Type B pancreatic cell (in vitro differentiated cells): ENCODE data around the gene IPO7. TPM values are rescaled to one million over a fixed set of nuclear protein-coding genes. Genes with fewer than 3 reads are reported as not detected.
A peak's percentile ranks its signal among the peaks of the same experiment; 100 is the strongest.

Source experiments
- DNase-seq: peaks from one replicate; pipeline ENCODE4 v3.0.0; 2021; ENCODE audit warnings: mixed read lengths; ENCODE audit not compliant: unreplicated experiment; ENCODE audit errors: extremely low spot score
- H3K27ac Mint-ChIP-seq: 2 replicates; pipeline ENCODE4 v1.8.0; 2021; ENCODE audit warnings: mild to moderate bottlenecking, mixed read lengths
- H3K27me3 Mint-ChIP-seq: 2 replicates; pipeline ENCODE4 v1.8.0; 2021; ENCODE audit warnings: mixed read lengths
- H3K36me3 Mint-ChIP-seq: 2 replicates; pipeline ENCODE4 v1.8.0; 2021; ENCODE audit warnings: mixed read lengths
- H3K4me1 Mint-ChIP-seq: one replicate; pipeline ENCODE4 v1.8.0; 2021; ENCODE audit warnings: mixed read lengths; ENCODE audit not compliant: unreplicated experiment
- H3K4me3 Mint-ChIP-seq: 2 replicates; pipeline ENCODE4 v1.8.0; 2021; ENCODE audit warnings: mild to moderate bottlenecking, mixed read lengths
- H3K9me3 Mint-ChIP-seq: 2 replicates; pipeline ENCODE4 v1.8.0; 2021; ENCODE audit warnings: mixed read lengths
- CTCF ChIP-seq: fragments of 200-600 bp; sonication (generic); conservative IDR thresholded peaks from 2 replicates; pipeline ENCODE4 v1.5.0; 2021; ENCODE audit warnings: antibody characterized with exemption, mild to moderate bottlenecking
- total RNA-seq: library from RNA; stranded (reverse); gene quantifications from 2 replicates; pipeline ENCODE4 v1.2.1, GENCODE V29; 2021; ENCODE audit warnings: low replicate concordance

Gene IPO7
- total RNA-seq, 1 donor from 2014 or later = 159 TPM

DNA sequence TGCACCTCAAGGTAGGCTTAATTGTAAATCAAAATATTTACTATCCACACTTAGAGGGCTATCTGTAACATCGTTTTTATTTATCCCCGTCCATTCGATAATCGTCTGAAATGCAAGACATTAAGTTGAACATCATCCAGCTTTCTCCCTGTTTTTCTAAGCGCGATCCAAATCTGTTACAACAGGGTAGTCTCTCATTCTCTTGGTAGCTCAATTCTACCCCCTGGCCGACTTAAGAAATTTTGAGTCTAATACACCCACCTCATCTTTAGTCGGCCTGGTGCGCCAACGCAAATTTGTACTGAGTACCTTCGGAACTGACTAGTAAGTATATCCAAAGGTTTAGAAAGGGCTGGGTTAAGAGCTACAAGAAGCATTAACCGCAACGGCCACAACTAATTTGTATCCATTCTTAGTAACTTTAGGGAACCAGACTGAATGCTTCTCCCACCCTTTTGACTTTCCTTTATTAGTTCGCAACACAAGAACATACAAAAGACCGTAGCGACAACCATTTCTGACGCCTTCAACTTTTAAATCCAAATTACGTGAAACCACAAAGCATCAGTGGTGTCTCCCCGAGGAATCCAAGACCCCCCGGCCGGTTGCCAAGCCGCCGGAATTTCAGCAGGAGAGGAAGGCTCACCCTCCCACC is 75.3 kb downstream of the IPO7 start:
- no peak for DNase-seq
- Mint-ChIP-seq H3K4me1 (peaks cover 21% of the 10 kb centered on the region), H3K9me3 (peaks cover 5% of the 10 kb centered on the region), H3K27me3 (no peaks in the 10 kb centered on the region), H3K36me3 (peaks cover 26% of the 10 kb centered on the region), H3K4me3 (peak overlapping the region; percentile 98), H3K27ac (peak overlapping the region; percentile 99)
- no peak for TF ChIP-seq CTCF

GRCh38 chr11:9460322-9461062 is 76.0 kb downstream of the IPO7 start, which contains the start of gene ZNF143:
TSS of gene ZNF143 (plus strand) at chr11:9461012. CDS start at chr11:9471309, 10,297 bp downstream.
- Mint-ChIP-seq H3K4me1 (peaks cover 21% of the 10 kb centered on the region), H3K9me3 (peaks cover 5% of the 10 kb centered on the region), H3K27ac (peak within 1 kb of the TSS; percentile 99), H3K4me3 (peak within 1 kb of the TSS; percentile 98), H3K36me3 (peaks cover 26% of the 10 kb centered on the region), H3K27me3 (no peaks in the 10 kb centered on the region)
- peak; percentile 99 for DNase-seq
- TF ChIP-seq CTCF = no peak

DNA sequence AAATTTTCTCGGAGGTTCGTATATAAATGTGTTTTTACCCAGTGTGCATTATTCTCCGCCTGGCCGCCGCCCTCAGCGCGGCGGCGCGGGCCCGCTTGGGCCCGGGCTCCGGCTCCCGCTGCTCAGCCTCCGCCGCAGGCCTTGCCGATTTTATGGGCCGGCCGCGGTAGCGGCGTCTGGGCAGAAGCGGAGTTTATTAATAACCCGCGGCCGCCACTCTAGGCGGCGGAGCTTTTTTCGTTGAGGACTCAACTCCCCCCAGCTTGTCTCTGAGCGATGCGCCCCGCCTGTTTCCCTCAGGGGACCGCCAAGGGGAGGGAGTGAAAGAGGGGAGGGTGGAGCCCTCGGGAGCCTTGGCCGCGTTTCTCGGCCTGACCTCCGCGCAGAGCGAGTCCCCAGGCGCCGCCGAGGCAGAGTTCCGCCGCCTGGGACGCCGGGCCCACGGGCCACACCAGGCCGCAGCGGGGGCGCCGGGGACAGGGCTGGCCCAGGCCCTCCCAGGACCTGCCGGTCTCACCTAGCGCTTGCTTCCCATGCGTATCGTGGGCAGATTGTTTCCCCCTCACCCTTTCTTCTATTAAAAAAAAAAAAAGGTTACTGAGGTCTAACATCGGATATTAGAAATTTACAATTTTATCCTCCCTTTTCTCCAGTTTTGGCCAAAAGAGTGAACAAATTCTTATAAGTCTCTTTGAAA is 76.8 kb downstream of the IPO7 start:
- Mint-ChIP-seq H3K4me1 (peaks cover 21% of the 10 kb centered on the region), H3K36me3 (peaks cover 21% of the 10 kb centered on the region), H3K4me3 (peak overlapping the region; percentile 98), H3K27ac (peak overlapping the region; percentile 99), H3K9me3 (peaks cover 5% of the 10 kb centered on the region), H3K27me3 (no peaks in the 10 kb centered on the region)
- TF ChIP-seq CTCF = peak; percentile 20
- DNase-seq = peak; percentile 85

DNA sequence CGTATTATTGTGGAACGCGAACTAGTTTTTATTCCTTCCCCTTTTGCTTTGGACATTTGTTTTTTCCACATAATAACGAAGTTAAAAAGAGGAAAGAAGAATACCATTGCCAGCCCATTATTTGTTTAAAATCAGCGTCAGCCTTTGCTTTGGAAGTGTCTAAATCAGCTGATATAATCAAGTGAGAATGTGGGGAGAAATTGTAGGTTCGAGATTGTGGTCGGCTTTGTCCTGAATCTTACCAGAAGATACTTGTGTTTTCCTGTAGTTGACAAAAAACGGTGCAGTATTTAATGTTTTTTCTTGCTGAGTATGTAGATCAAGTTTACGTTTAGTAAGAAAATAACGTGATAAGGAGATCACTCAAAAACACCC is 77.3 kb downstream of the IPO7 start:
- peaks cover 5% of the 10 kb centered on the region for H3K9me3 Mint-ChIP-seq
- no peak for DNase-seq
- peak overlapping the region; percentile 99 for H3K27ac Mint-ChIP-seq
- peaks cover 21% of the 10 kb centered on the region for H3K4me1 Mint-ChIP-seq
- H3K36me3 Mint-ChIP-seq = peaks cover 21% of the 10 kb centered on the region
- H3K27me3 Mint-ChIP-seq = no peaks in the 10 kb centered on the region
- no peak for TF ChIP-seq CTCF
- peak overlapping the region; percentile 98 for H3K4me3 Mint-ChIP-seq

DNA sequence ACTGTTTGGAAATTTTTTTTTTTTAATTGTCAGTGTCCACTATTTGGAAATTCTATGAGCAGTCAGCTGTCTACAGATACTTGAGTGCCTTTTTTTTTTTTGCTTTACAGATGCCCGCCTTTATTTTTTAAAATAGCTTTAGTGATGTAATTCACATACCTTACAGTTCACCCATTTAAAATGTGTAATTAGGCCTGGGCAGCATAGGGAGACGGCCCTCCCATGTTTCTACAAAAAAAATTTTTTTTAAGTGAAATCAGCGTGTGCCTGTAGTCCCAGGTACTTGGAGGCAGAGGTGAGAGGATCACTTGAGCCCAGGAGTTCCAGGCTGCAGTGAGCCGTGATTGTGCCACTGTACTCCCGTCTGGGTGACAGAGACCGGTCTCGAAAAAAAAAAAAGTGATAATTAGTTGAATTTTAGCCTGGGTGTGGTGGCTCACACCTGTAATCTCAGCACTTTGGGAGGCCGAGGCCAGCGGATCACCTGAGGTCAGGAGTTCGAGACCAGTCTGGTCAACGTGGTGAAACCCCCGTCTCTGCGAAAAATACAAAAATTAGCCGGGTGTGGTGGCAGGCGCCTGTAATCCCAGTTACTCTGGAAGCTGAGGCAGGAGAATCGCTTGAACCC is 77.8 kb downstream of the IPO7 start:
- Mint-ChIP-seq H3K9me3 (peaks cover 5% of the 10 kb centered on the region), H3K27ac (peak overlapping the region; percentile 99), H3K4me1 (peaks cover 21% of the 10 kb centered on the region), H3K27me3 (no peaks in the 10 kb centered on the region), H3K4me3 (peak overlapping the region; percentile 98), H3K36me3 (peaks cover 21% of the 10 kb centered on the region)
- DNase-seq = no peak
- TF ChIP-seq CTCF = no peak
